Neuronal stem cell (in vitro differentiated cells): ENCODE data around the gene VEZT.
"Not testable (repeated sequence)": the region's sequence is repeated elsewhere in the genome, so short reads cannot be mapped to it uniquely, and the experiment has no call there.

Source experiments
- DNase-seq: peaks from one replicate; pipeline ENCODE4 v3.0.0-alpha.2; 2013; ENCODE audit warnings: low spot score
- H2AFZ ChIP-seq: one replicate; pipeline ENCODE4 v1.6.1; 2013; ENCODE audit warnings: mild to moderate bottlenecking, low read length, inconsistent platforms
- H2AK5ac ChIP-seq: 2 replicates; pipeline ENCODE4 v1.6.1; 2013; ENCODE audit warnings: low read depth, mild to moderate bottlenecking, inconsistent platforms, low read length, moderate library complexity, mixed read lengths
- H2BK120ac ChIP-seq: 2 replicates; pipeline ENCODE4 v1.6.1; 2013; ENCODE audit warnings: low read depth, mild to moderate bottlenecking, inconsistent platforms, low read length, moderate library complexity, mixed read lengths
- H2BK12ac ChIP-seq: one replicate; pipeline ENCODE4 v1.6.1; 2013; ENCODE audit warnings: low read length, inconsistent platforms
- H2BK15ac ChIP-seq: 2 replicates; pipeline ENCODE4 v1.6.1; 2013; ENCODE audit warnings: mild to moderate bottlenecking, low read length, inconsistent platforms, mixed read lengths
- H2BK5ac ChIP-seq: one replicate; pipeline ENCODE4 v1.6.1; 2013; ENCODE audit warnings: inconsistent platforms, mild to moderate bottlenecking, low read length, moderate library complexity
- H3K14ac ChIP-seq: one replicate; pipeline ENCODE4 v1.6.1; 2013; ENCODE audit warnings: low read length, inconsistent platforms
- H3K18ac ChIP-seq: 2 replicates; pipeline ENCODE4 v1.6.1; 2013; ENCODE audit warnings: low read length, inconsistent platforms
- H3K23ac ChIP-seq: 2 replicates; pipeline ENCODE4 v1.6.1; 2013; ENCODE audit warnings: low read depth, mild to moderate bottlenecking, mixed read lengths, low read length, inconsistent platforms; ENCODE audit not compliant: poor library complexity
- H3K27ac ChIP-seq: replicated peaks from 3 replicates; pipeline ENCODE4 v1.5.1; 2013; ENCODE audit warnings: low read length, inconsistent platforms
- H3K27me3 ChIP-seq, 3 experiments: 2 replicates each; pipeline ENCODE4 v1.6.1; 2013; ENCODE audit warnings: low read length in 3 of 3, mild to moderate bottlenecking in 2 of 3, inconsistent platforms in 1 of 3, low read depth in 1 of 3, mixed read lengths in 1 of 3, moderate library complexity in 1 of 3; ENCODE audit not compliant: control insufficient read depth in 3 of 3, insufficient read depth in 3 of 3
- H3K36me3 ChIP-seq, 2 donors: replicated peaks in 1 of 2; 2 replicates each; pipeline ENCODE4 v1.6.1; 2013; ENCODE audit warnings: low read length in 2 of 2; ENCODE audit not compliant: control insufficient read depth in 2 of 2, insufficient read depth in 2 of 2
- H3K4ac ChIP-seq: 2 replicates; pipeline ENCODE4 v1.6.1; 2013; ENCODE audit warnings: inconsistent platforms, mild to moderate bottlenecking, low read length, moderate library complexity
- H3K4me1 ChIP-seq, 2 donors: 1 replicate in 1 of 2; 2 replicates in 1 of 2; pipeline ENCODE4 v1.6.1; 2013; ENCODE audit warnings: low read length in 2 of 2, low read depth in 1 of 2; ENCODE audit not compliant: control insufficient read depth in 2 of 2, insufficient read depth in 1 of 2
- H3K4me2 ChIP-seq: one replicate; pipeline ENCODE4 v1.6.1; 2013; ENCODE audit warnings: mild to moderate bottlenecking, low read length, inconsistent platforms; ENCODE audit not compliant: insufficient read depth, poor library complexity, severe bottlenecking
- H3K4me3 ChIP-seq, 2 donors: 2 replicates each; pipeline ENCODE4 v1.5.1; 2013; ENCODE audit warnings: low read length in 2 of 2, mild to moderate bottlenecking in 2 of 2, inconsistent platforms in 1 of 2, moderate library complexity in 1 of 2
- H3K79me1 ChIP-seq: one replicate; pipeline ENCODE4 v1.6.1; 2013; ENCODE audit warnings: low read depth, mild to moderate bottlenecking, inconsistent platforms, low read length, moderate library complexity
- H3K9ac ChIP-seq: one replicate; pipeline ENCODE4 v1.6.1; 2013; ENCODE audit warnings: mild to moderate bottlenecking, low read depth, low read length, inconsistent platforms; ENCODE audit not compliant: poor library complexity
- H3K9me3 ChIP-seq, 2 donors: replicated peaks in 1 of 2; 2 replicates each; pipeline versions ENCODE3 to v1.6.1; 2013; ENCODE audit warnings: low read length in 2 of 2, mild to moderate bottlenecking in 2 of 2, inconsistent platforms in 1 of 2, low read depth in 1 of 2, mixed read lengths in 1 of 2, moderate library complexity in 1 of 2; ENCODE audit not compliant: control insufficient read depth in 2 of 2, insufficient read depth in 1 of 2
- H4K8ac ChIP-seq: one replicate; pipeline ENCODE4 v1.6.1; 2013; ENCODE audit warnings: low read depth, mild to moderate bottlenecking, inconsistent platforms, low read length, moderate library complexity
- H4K91ac ChIP-seq: one replicate; pipeline ENCODE4 v1.6.1; 2013; ENCODE audit warnings: low read length, low read depth, mild to moderate bottlenecking, inconsistent platforms; ENCODE audit not compliant: poor library complexity
- WGBS, 2 donors: extraction: QIAGEN DNeasy Blood & Tissue Kit; methylation state at CpG; one replicate each; pipeline ENCODE4 v1.1.7; 2013; ENCODE audit warnings: missing lambda C conversion rate in 2 of 2, mixed read lengths in 1 of 2; ENCODE audit not compliant: insufficient read length in 2 of 2, insufficient replicate concordance in 1 of 2; ENCODE audit errors: extremely low coverage in 2 of 2; 5-methylcytosine and 5-hydroxymethylcytosine counted together

The VEZT gene

GRCh38 chr12:95323212-95323611 lies 105.6 kb downstream of the VEZT start:
- no peak overlapping the region for H3K4ac ChIP-seq
- no peaks in the 10 kb centered on the region for H3K4me1 ChIP-seq
- H3K14ac ChIP-seq = no peak overlapping the region
- H2BK12ac ChIP-seq = no peak overlapping the region
- H3K4me2 ChIP-seq = no peak overlapping the region
- H3K4me3 ChIP-seq = no peak overlapping the region
- no peaks in the 10 kb centered on the region for H3K9me3 ChIP-seq
- H3K27ac ChIP-seq = no peak overlapping the region
- H2BK5ac ChIP-seq = no peak overlapping the region
- H3K79me1 ChIP-seq = no peaks in the 10 kb centered on the region
- H2AK5ac ChIP-seq = no peak overlapping the region
- no peak overlapping the region for H2AFZ ChIP-seq
- H3K9ac ChIP-seq = no peak overlapping the region
- no peak overlapping the region for H3K23ac ChIP-seq
- H3K18ac ChIP-seq = no peak overlapping the region
- H3K27me3 ChIP-seq = no peaks in the 10 kb centered on the region
- no peak for DNase-seq
- no peaks in the 10 kb centered on the region for H3K36me3 ChIP-seq
- no peak overlapping the region for H2BK120ac ChIP-seq
- no peak overlapping the region for H4K91ac ChIP-seq
- no peak overlapping the region for H4K8ac ChIP-seq
- H2BK15ac ChIP-seq = no peak overlapping the region

DNA sequence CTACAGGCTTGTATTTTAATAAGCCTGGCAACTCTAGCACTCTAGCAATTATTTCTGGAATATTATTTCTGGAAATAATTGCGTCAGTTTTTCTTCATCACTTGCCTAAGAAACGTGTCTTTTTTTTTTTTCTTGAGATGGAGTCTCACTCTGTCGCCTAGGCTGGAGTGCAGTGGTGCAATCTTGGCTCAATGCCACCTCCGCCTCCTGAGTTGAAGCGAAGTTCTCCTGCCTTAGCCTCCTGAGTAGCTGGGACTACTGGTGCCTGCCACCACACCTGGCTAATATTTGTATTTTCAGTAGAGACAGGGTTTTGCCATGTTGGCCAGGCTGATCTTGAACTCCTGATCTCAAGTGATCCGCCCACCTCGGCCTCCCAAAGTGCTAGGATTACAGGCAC lies 106.6 kb downstream of the VEZT start:
- H2BK15ac ChIP-seq, H2BK5ac ChIP-seq, H3K14ac ChIP-seq, H3K36me3 ChIP-seq, H3K4me3 ChIP-seq, H4K91ac ChIP-seq, H3K9ac ChIP-seq, H2BK12ac ChIP-seq, H3K4me2 ChIP-seq, H2AFZ ChIP-seq, DNase-seq, H3K23ac ChIP-seq, H4K8ac ChIP-seq, H3K27ac ChIP-seq, H3K27me3 ChIP-seq, H3K79me1 ChIP-seq, H3K4ac ChIP-seq, H2BK120ac ChIP-seq, H3K4me1 ChIP-seq, H3K18ac ChIP-seq, H2AK5ac ChIP-seq, H3K9me3 ChIP-seq: not testable (repeated sequence)
- no CpG with 5 or more reads among the region's 7 CpGs for WGBS, 2 donors

DNA sequence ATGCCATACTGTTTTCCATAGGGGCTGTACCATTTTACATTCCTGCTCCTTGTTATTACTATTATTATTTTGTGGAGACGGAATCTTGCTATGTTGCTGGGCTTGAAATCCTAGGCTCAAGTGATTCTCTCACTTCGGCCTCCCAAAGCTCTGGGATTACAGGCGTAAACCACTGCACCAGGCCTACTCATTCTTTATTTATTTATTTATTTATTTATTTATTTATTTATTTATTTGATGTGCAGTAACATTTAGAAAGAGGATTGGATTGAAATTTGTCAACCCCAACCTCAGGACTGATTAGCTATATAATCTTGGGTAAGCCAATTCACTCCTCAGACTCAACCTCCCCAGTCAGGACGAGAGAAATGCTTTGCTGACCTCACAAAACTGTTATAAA lies 107.9 kb downstream of the VEZT start:
- Histone ChIP-seq H2BK15ac (no peak overlapping the region), H3K4ac (no peak overlapping the region), H4K91ac (no peak overlapping the region), H2AFZ (no peak overlapping the region), H3K27ac (no peak overlapping the region), H3K9ac (no peak overlapping the region), H3K18ac (no peak overlapping the region), H2BK12ac (no peak overlapping the region), H3K14ac (no peak overlapping the region), H4K8ac (no peak overlapping the region), H3K27me3 (no peaks in the 10 kb centered on the region), H3K9me3 (no peaks in the 10 kb centered on the region), H3K4me3 (no peak overlapping the region), H3K4me1 (no peaks in the 10 kb centered on the region), H3K79me1 (no peaks in the 10 kb centered on the region), H3K23ac (no peak overlapping the region), H2BK120ac (no peak overlapping the region), H3K4me2 (no peak overlapping the region), H3K36me3 (no peaks in the 10 kb centered on the region), H2AK5ac (no peak overlapping the region), H2BK5ac (no peak overlapping the region)
- no CpG with 5 or more reads among the region's 4 CpGs for WGBS, 2 donors
- DNase-seq = no peak

GRCh38 chr12:95326445-95326844 lies 108.8 kb downstream of the VEZT start:
- H3K9me3 ChIP-seq = no peaks in the 10 kb centered on the region
- no peak overlapping the region for H2AK5ac ChIP-seq
- no peak overlapping the region for H3K18ac ChIP-seq
- DNase-seq = no peak
- no peak overlapping the region for H3K4ac ChIP-seq
- no peak overlapping the region for H3K14ac ChIP-seq
- H4K91ac ChIP-seq = no peak overlapping the region
- H4K8ac ChIP-seq = no peak overlapping the region
- H2BK12ac ChIP-seq = no peak overlapping the region
- H2BK5ac ChIP-seq = no peak overlapping the region
- H3K23ac ChIP-seq = no peak overlapping the region
- no peak overlapping the region for H3K27ac ChIP-seq
- no CpG with 5 or more reads among the region's 1 CpG for WGBS, 2 donors
- H2AFZ ChIP-seq = peak overlapping the region; percentile 11
- no peak overlapping the region for H3K9ac ChIP-seq
- no peak overlapping the region for H2BK15ac ChIP-seq
- no peaks in the 10 kb centered on the region for H3K36me3 ChIP-seq
- H3K4me1 ChIP-seq = no peaks in the 10 kb centered on the region
- no peaks in the 10 kb centered on the region for H3K79me1 ChIP-seq
- H3K4me2 ChIP-seq = no peak overlapping the region
- no peak overlapping the region for H3K4me3 ChIP-seq
- no peak overlapping the region for H2BK120ac ChIP-seq
- H3K27me3 ChIP-seq = no peaks in the 10 kb centered on the region
